Pancreas (tissue), 10 donors: ENCODE measurements around the gene CLDN11. TPM values are rescaled to one million over a fixed set of nuclear protein-coding genes. Genes with fewer than 3 reads are reported as not detected.

Source experiments
- ATAC-seq, 4 donors: fragments of 200-7000 bp; cut with Tn5 transposase; one replicate each; pipeline versions ENCODE4 v1.8.0 to v1.9.1; 2020; ENCODE audit warnings: mild to moderate bottlenecking in 4 of 4, moderate library complexity in 4 of 4
- DNase-seq, 6 donors: peaks; one replicate each; pipeline ENCODE4 v3.0.0-alpha.2; 2020
- FAIRE-seq: peaks from 2 replicates; lab custom pipeline; 2012; peaks lifted over from hg19 to GRCh38; lab: Jason Lieb, UNC
- H3K27ac ChIP-seq, 4 donors: fragments of 200-600 bp; sonication (generic); 1 replicate in 3 of 4; 2 replicates in 1 of 4; pipeline versions ENCODE4 v1.5.0 to v1.8.0; 2020
- H3K27me3 ChIP-seq, 4 donors: fragments of 200-600 bp; one replicate each; pipeline ENCODE4 v1.8.0; 2021
- H3K36me3 ChIP-seq, 3 donors: fragments of 200-600 bp; sonication (generic) in 1 of 3; one replicate each; pipeline versions ENCODE4 v1.5.0 to v1.8.0; 2020 to 2021
- H3K4me1 ChIP-seq, 3 donors: fragments of 200-600 bp; one replicate each; pipeline ENCODE4 v1.8.0; 2021
- H3K4me3 ChIP-seq, 4 donors: fragments of 200-600 bp; sonication (generic) in 2 of 4; one replicate each; pipeline versions ENCODE4 v1.5.0 to v1.8.0; 2020 to 2021
- H3K9me3 ChIP-seq, 4 donors: fragments of 200-600 bp; one replicate each; pipeline ENCODE4 v1.8.0; 2021
- WGBS, 2 donors: extraction: QIAGEN DNeasy Blood & Tissue Kit; methylation state at CpG; one replicate each; pipeline ENCODE4 v1.1.7; 2013; 5-methylcytosine and 5-hydroxymethylcytosine counted together
- intact Hi-C, 3 donors: fragments of 100-400 bp; cut with DNase I; formaldehyde crosslinking; loops; one replicate each; pipeline versions ENCODE4 v1.11.1 to v1.14.2; 2022
- polyA plus RNA-seq, 2 donors: library from polyadenylated mRNA; stranded (reverse); fragments of 200-250 nt; gene quantifications; one replicate each; pipeline ENCODE4 v1.2.3, GENCODE V29; 2013
- total RNA-seq, 6 donors: library from RNA; stranded (reverse); fragmentation: NEBNext Ultra II Directional in 4 of 6; extraction: Animal tissue kit (Norgen Biotek cat#: 25700) in 4 of 6; gene quantifications; one replicate each; pipeline versions ENCODE4 v1.2.1 to v1.2.4, GENCODE V29; 2021 to 2023
- TF ChIP-seq, protein P1 (sequence below), 4 donors: fragments of 200-600 bp; sonication (generic) in 3 of 4; IDR thresholded peaks; one replicate each; pipeline versions ENCODE4 v1.5.0 to v1.8.0; 2021; ENCODE audit warnings: antibody characterized with exemption in 4 of 4
- donor health status: healthy with polysubstance abuse.
- donor health status: DM: no; HTN: no; CAD: no; lungs with moderate emphysema.
- donor health status: DM: no; HTN: no; CAD: no.
- donor health status: control.
- donor health status: control.
- donor health status: Bipolar disorder and iron deficiency.
- donor health status: DM: yes; HTN: yes; CAD: no.
- donor health status: DM: no; HTN: no; CAD: no.
- donor health status: DM: no; HTN: no; CAD: no.
- donor health status: DM: yes; HTN: yes; CAD: no.

Gene CLDN11
- total and polyA plus RNA-seq, 8 donors, result 0.38 to 2.3 (median 0.74) TPM

DNA sequence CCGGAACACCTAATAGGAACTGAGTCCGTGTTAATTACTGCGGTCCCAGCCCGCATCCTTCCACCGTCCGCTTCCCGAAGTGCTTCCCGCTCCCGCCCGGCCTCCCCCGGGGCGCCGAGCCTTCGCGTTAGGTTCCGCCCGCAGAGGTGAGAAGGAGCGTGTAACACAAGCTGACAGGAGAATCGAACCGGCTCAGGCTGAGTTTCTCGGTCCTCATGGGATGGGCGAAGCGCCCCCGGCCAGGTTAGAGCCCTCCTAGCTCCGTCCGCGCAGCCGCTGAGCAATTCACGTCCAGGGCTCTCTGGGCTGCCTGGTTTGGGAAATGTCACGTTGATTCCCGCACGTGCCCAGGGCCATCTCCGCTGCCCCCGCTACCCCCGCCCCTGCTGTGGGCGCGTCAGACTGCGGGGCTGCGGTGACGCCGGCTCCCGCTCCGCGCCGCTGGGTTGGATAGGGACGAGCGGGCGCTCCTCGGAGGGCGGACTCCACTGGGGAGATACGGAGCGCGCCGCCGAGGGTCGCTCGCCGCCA is 954 bp downstream of the CLDN11 start:
- peaks cover 0 to 8% (median 0%) of the 10 kb centered on the region in 3 donors for H3K4me1 ChIP-seq
- H3K4me3 ChIP-seq, result peak overlapping the region in 2 of 4 donors; percentile 10 to 58
- no peaks in the 10 kb centered on the region for H3K9me3 ChIP-seq
- FAIRE-seq (no peak), DNase-seq (peak in 2 of 6 donors; percentile 56 to 59), ATAC-seq (peak in 3 of 4 donors; percentile 29 to 41 (median 35))
- H3K36me3 ChIP-seq, result no peaks in the 10 kb centered on the region
- WGBS, 2 donors, result 9 to 10% methylated on average over 57 to 58 of the region's 58 CpGs
- intact Hi-C loops, result loop anchor here in 1 of 3 donors (10.0 kb wide), 1 partner anchor 395 kb away; no protein-coding TSS in a partner anchor
- peaks cover 0 to 16% (median 2%) of the 10 kb centered on the region in 4 donors for H3K27me3 ChIP-seq
- TF ChIP-seq, protein P1, sequence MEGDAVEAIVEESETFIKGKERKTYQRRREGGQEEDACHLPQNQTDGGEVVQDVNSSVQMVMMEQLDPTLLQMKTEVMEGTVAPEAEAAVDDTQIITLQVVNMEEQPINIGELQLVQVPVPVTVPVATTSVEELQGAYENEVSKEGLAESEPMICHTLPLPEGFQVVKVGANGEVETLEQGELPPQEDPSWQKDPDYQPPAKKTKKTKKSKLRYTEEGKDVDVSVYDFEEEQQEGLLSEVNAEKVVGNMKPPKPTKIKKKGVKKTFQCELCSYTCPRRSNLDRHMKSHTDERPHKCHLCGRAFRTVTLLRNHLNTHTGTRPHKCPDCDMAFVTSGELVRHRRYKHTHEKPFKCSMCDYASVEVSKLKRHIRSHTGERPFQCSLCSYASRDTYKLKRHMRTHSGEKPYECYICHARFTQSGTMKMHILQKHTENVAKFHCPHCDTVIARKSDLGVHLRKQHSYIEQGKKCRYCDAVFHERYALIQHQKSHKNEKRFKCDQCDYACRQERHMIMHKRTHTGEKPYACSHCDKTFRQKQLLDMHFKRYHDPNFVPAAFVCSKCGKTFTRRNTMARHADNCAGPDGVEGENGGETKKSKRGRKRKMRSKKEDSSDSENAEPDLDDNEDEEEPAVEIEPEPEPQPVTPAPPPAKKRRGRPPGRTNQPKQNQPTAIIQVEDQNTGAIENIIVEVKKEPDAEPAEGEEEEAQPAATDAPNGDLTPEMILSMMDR (IDR thresholded peaks at IDR 0.05), result no peak
- H3K27ac ChIP-seq, result no peak overlapping the region

DNA sequence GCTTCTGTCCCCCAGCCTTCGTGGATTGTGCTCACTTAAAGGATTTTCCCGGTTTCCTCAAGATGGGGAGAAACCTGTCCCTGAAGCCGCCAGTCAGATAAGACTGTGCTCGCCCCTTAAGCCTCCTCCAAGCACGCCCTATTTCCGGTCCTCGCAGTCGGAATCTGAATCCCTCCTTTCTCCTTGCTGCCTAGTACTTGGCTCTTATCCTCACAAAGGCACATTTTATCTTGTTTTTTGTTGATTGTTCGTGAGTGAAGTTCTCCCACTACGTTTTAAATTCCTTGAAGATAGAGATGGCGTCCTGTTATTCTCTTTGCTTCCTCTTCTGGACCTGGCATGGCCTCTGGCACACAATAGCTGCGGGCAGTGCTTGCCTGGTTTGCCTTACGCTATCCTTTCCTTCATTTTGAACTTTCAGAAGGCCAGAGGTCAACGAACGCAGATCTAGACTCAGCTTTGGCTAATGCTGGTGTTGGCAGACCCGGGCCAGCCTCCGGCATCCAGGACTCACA is 1.7 kb downstream of the CLDN11 start:
- no peak for DNase-seq
- H3K27me3 ChIP-seq, result peaks cover 0 to 16% (median 2%) of the 10 kb centered on the region in 4 donors
- H3K9me3 ChIP-seq, result no peaks in the 10 kb centered on the region
- FAIRE-seq, result no peak
- H3K27ac ChIP-seq, result no peak overlapping the region
- H3K4me3 ChIP-seq, result no peak overlapping the region
- ATAC-seq, result no peak
- 68 to 72% methylated on average over 17 of the region's 17 CpGs for whole genome bisulfite sequencing, 2 donors
- no peaks in the 10 kb centered on the region for H3K36me3 ChIP-seq
- peaks cover 0 to 8% (median 0%) of the 10 kb centered on the region in 3 donors for H3K4me1 ChIP-seq
- intact Hi-C loops, result no loop called here
- TF ChIP-seq, protein P1 (IDR thresholded peaks at IDR 0.05), result no peak

DNA sequence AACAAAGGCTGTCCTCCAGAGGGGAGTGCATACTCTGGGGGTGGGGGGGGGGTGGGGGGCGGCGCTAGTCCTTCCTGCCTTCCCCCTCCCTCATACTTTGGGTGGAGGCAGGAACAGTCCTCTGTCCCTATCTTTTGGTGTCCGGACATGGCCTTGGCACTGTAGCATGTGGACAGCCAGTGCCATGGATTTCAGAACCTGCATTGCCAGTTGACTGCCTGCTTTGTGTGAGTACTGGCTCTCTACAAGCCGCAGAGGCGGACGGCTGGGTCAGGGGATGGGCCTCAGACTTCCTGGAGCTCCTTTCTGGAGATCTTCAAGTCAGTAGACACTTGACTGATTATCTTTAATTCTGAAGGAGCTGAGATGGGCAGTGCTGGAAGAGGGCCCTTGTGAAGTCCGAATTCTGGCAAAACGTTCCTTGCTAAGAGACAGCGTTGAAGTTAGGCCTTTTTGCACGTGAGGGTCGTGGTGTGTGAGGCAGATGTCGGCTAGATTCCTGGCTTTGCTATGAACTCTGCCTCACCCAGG is 2.5 kb downstream of the CLDN11 start:
- no peak for DNase-seq
- H3K9me3 ChIP-seq, result no peaks in the 10 kb centered on the region
- peaks cover 0 to 16% (median 2%) of the 10 kb centered on the region in 4 donors for H3K27me3 ChIP-seq
- intact Hi-C loops, result no loop called here
- ATAC-seq, result no peak
- WGBS, 2 donors, result 71 to 72% methylated on average over 12 of the region's 12 CpGs
- TF ChIP-seq, protein P1 (IDR thresholded peaks at IDR 0.05), result no peak
- no peak overlapping the region for H3K4me3 ChIP-seq
- no peak overlapping the region for H3K27ac ChIP-seq
- H3K4me1 ChIP-seq, result peaks cover 0 to 8% (median 0%) of the 10 kb centered on the region in 3 donors
- FAIRE-seq, result no peak
- H3K36me3 ChIP-seq, result no peaks in the 10 kb centered on the region

DNA sequence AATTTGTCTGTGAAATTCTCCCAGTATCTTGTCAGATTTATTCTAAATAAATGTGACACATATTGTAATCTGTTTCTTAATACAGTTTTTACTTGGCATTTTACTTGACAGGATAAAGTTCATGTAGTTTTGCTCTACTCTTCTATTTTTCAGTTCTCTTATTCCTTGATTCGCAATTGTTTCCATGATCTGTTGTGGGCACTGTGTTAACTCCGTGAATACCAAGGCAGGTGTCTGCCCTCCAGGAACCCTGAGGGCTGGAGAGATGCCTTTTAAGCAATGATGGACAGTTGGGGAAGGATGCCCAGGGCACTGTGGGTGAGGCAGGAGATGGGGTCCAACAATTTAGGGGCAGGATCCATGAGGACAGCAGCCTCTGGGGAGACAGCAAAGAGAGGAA is 3.1 kb downstream of the CLDN11 start:
- no peak overlapping the region for H3K4me3 ChIP-seq
- DNase-seq (no peak), FAIRE-seq (no peak), ATAC-seq (no peak)
- TF ChIP-seq, protein P1 (IDR thresholded peaks at IDR 0.05), result no peak
- 83 to 90% methylated on average over 2 of the region's 2 CpGs for WGBS, 2 donors
- H3K27me3 ChIP-seq, result peaks cover 0 to 16% (median 2%) of the 10 kb centered on the region in 4 donors
- H3K27ac ChIP-seq, result no peak overlapping the region
- no peaks in the 10 kb centered on the region for H3K36me3 ChIP-seq
- no peaks in the 10 kb centered on the region for H3K9me3 ChIP-seq
- intact Hi-C loops, result no loop called here
- H3K4me1 ChIP-seq, result peaks cover 0 to 8% (median 0%) of the 10 kb centered on the region in 3 donors
